Breast epithelium (tissue), 4 donors: ENCODE data around the gene PDCD1. TPM values are rescaled to one million over a fixed set of nuclear protein-coding genes. Genes with fewer than 3 reads are reported as not detected.

ENCODE experiments used
- DNase-seq, 2 donors: peaks; one replicate each; pipeline ENCODE4 v3.0.0-alpha.2; 2019; ENCODE audit warnings: low spot score in 2 of 2
- H3K27ac ChIP-seq, 2 donors: fragments of 200-600 bp; sonication (generic) in 1 of 2; one replicate each; pipeline ENCODE4 v1.5.1; 2016 to 2019; ENCODE audit warnings: mild to moderate bottlenecking in 1 of 2
- H3K27me3 ChIP-seq, 2 donors: fragments of 200-600 bp; sonication (generic) in 1 of 2; one replicate each; pipeline versions ENCODE4 v1.5.1 to v1.6.0; 2017 to 2019; ENCODE audit warnings: control low read depth in 1 of 2, mild to moderate bottlenecking in 1 of 2
- H3K36me3 ChIP-seq: fragments of 200-600 bp; one replicate; pipeline ENCODE4 v1.5.1; 2019
- H3K4me1 ChIP-seq, 2 donors: fragments of 200-600 bp; sonication (generic); one replicate each; pipeline ENCODE4 v1.5.1; 2016 to 2019; ENCODE audit warnings: control low read depth in 1 of 2
- H3K4me3 ChIP-seq, 3 donors: fragments of 200-600 bp; sonication (generic); 1 replicate in 2 of 3; 2 replicates in 1 of 3; pipeline ENCODE4 v1.5.1; 2016 to 2019; ENCODE audit warnings: mild to moderate bottlenecking in 3 of 3, moderate library complexity in 2 of 3
- H3K9me3 ChIP-seq, 2 donors: fragments of 200-600 bp; sonication (generic) in 1 of 2; one replicate each; pipeline ENCODE4 v1.5.1; 2016 to 2019; ENCODE audit warnings: control low read depth in 1 of 2
- POLR2A ChIP-seq: fragments of 450-650 bp; IDR thresholded peaks from one replicate; pipeline ENCODE4 v1.6.1; 2016; ENCODE audit warnings: antibody characterized with exemption, mild to moderate bottlenecking, moderate library complexity
- POLR2AphosphoS5 ChIP-seq, 3 donors: sonication (generic); formaldehyde crosslinking; IDR thresholded peaks; one replicate each; pipeline ENCODE4 v1.6.1; 2017; ENCODE audit warnings: antibody characterized with exemption in 3 of 3
- intact Hi-C: fragments of 100-400 bp; cut with DNase I; formaldehyde crosslinking; loops from one replicate; pipeline ENCODE4 v1.15.1; 2023; ENCODE audit warnings: low total_unique reads
- total RNA-seq, 3 donors: library from RNA; depleted of rRNA; stranded (reverse); fragments of >200 nt; gene quantifications; one replicate each; pipeline ENCODE4 v1.1.0, GENCODE V29; 2016
- TF ChIP-seq, protein P1 (sequence below), 3 donors: fragments of 450-650 bp; IDR thresholded peaks; one replicate each; pipeline ENCODE4 v1.5.1; 2016 to 2017; ENCODE audit warnings: antibody characterized with exemption in 3 of 3, mild to moderate bottlenecking in 3 of 3, moderate library complexity in 3 of 3

Gene PDCD1
- total RNA-seq, 3 donors from 2014 or later = 0.16 to 0.88 (median 0.33) TPM

DNA sequence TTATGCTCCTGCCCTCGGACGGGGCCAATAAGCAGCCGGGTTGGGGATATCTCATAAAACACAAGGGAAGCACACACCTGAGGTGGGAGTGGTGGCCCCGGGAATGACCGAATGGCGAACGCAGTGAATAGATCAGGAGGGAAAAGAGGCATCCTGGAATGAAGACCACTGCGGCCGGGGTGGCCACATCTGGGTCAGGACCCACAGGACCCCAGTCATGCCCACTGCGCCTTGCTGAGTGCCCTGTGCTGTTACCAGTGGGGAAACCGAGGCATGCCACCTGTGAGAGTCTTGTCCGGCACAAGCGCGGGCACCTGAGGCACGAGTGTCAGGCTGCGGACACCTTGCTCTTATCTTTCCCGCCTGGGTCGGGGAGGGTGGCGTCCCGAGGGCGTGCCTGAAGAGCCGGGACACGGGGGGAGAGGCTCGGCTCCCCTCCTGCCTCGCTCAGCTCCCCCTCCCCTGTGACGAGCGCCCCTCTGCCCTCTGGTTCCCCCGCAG lies 1.6 kb downstream of the PDCD1 start:
- Histone ChIP-seq H3K4me3 (no peak overlapping the region), H3K27me3 (peaks cover 0 to 3% of the 10 kb centered on the region in 2 donors), H3K9me3 (no peaks in the 10 kb centered on the region), H3K4me1 (no peaks in the 10 kb centered on the region), H3K36me3 (no peaks in the 10 kb centered on the region), H3K27ac (no peak overlapping the region)
- no peak for DNase-seq
- no peak for TF ChIP-seq POLR2A
- TF ChIP-seq POLR2AphosphoS5 (IDR thresholded peaks at IDR 0.05) = no peak
- TF ChIP-seq, protein P1, sequence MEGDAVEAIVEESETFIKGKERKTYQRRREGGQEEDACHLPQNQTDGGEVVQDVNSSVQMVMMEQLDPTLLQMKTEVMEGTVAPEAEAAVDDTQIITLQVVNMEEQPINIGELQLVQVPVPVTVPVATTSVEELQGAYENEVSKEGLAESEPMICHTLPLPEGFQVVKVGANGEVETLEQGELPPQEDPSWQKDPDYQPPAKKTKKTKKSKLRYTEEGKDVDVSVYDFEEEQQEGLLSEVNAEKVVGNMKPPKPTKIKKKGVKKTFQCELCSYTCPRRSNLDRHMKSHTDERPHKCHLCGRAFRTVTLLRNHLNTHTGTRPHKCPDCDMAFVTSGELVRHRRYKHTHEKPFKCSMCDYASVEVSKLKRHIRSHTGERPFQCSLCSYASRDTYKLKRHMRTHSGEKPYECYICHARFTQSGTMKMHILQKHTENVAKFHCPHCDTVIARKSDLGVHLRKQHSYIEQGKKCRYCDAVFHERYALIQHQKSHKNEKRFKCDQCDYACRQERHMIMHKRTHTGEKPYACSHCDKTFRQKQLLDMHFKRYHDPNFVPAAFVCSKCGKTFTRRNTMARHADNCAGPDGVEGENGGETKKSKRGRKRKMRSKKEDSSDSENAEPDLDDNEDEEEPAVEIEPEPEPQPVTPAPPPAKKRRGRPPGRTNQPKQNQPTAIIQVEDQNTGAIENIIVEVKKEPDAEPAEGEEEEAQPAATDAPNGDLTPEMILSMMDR (IDR thresholded peaks at IDR 0.05) = no peak
- intact Hi-C loops = no loop called here

DNA sequence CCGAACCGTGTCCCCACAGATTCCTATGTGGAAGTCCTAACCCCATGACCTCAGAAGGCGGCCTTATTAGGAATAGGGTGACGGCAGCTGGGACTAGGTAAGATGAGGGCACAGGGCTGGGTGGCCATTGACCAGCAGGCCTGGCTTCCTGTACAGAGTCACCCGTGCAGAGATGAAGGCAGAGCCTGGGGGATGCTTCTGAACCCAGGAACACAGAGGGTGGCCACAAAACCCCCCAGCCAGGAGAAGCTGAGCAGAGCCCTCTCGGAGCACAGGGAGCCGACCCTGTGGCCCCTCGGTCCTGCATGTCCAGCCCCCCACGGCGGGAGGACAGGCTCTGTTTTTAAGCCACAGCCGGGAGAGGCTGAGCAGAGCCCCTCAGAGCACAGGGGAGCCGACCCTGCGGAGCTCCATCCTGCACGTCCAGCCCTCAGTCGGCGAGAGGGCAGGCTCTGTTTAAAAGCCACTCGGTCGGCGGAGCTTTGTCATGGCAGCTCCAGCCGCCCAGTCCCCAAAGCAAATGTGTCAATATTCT lies 2.7 kb downstream of the PDCD1 start:
- no peak for TF ChIP-seq POLR2A
- TF ChIP-seq, protein P1 (IDR thresholded peaks at IDR 0.05) = no peak
- no peak for TF ChIP-seq POLR2AphosphoS5 (IDR thresholded peaks at IDR 0.05)
- no peaks in the 10 kb centered on the region for H3K9me3 ChIP-seq
- no peak overlapping the region for H3K27ac ChIP-seq
- H3K4me3 ChIP-seq = no peak overlapping the region
- intact Hi-C loops = no loop called here
- no peak for DNase-seq
- H3K27me3 ChIP-seq = no peaks in the 10 kb centered on the region
- H3K4me1 ChIP-seq = no peaks in the 10 kb centered on the region
- H3K36me3 ChIP-seq = no peaks in the 10 kb centered on the region

DNA sequence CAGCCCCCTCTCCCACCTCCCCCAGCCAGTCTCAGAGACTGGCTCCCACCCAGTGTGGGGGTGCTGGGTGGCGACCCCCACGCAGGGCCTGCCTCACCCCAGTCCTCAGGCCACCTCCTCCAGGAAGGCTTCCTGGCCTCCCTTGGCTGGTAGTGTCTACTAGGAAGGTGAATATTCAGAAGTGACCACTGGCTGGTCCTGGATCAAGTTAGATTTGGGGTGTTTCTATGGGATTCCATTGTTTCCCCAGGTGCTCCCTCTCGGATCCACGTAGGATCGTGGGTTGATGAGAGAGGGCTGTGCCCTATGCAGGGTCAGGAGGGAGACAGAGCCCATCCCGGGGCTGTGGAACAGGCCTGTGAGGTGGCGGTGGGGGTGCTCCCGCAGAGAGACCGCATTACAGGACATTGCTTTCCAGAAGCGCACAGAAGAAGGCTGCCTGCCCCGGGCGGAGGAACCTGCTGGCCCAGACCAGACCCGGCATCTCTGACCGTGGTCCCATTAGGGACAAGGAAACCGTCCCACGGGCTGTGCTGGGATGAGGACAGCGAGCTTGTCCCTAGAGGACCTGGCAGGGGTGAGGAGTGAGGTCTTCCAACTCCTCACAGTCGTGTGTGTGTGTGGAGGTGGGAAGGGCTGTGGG lies 3.3 kb downstream of the PDCD1 start:
- no peak for DNase-seq
- intact Hi-C loops = no loop called here

DNA sequence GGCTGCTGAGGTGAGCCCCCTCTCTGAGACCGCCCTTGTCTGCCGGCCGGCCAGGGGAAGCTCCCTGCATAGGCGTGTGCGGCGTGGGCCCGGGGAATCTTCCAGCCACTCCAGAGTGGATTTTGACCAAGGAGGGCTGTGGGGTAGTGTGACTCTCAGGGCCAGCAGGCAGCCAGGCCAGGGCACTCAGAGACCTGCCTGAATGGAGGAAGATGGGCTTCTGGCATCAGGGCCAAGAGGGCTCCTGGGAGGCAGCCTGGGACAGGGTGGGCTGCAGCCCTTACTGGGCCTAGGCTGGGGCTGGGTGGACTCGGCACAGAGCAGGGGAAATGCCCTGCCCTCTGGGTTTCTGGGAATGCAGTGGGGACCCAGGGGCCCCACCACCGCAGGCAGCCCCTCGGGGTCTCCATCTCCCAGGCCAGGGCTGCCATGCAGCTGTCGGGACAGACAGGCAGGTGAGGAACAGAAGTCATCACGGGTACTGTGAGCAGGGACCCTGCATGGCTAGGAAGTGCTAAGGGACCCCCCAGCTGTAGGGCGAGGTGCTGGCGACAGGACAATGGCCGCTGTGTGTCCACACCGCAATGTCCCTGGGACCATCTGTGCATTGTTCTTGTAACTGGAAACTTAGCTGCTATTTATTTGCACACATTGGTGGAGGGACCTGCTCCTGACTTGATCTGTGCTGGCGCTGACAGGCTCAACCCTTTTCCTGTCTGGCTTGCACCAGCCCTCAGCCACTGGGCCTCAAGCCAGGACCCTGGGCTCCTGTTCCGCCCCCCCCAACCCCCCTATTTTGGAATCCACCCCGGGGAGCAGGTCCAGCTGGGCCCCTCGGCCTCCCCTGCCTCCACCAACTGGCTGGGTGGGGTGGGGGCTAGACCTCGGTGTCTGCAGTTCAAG lies 4.1 kb downstream of the PDCD1 start:
- peak in 1 of 2 donors; percentile 43 for DNase-seq
- no peaks in the 10 kb centered on the region for H3K36me3 ChIP-seq
- H3K4me3 ChIP-seq = no peak overlapping the region
- TF ChIP-seq, protein P1 (IDR thresholded peaks at IDR 0.05) = no peak
- TF ChIP-seq POLR2A (no peak), POLR2AphosphoS5 (IDR thresholded peaks at IDR 0.05) (no peak)
- H3K27me3 ChIP-seq = peaks cover 0 to 4% of the 10 kb centered on the region in 2 donors
- no peak overlapping the region for H3K27ac ChIP-seq
- H3K4me1 ChIP-seq = no peaks in the 10 kb centered on the region
- intact Hi-C loops = loop anchor here (5.0 kb wide), 1 partner anchor 217 kb away; the partner anchor contains the start of genes ATG4B and THAP4
- no peaks in the 10 kb centered on the region for H3K9me3 ChIP-seq

More for the DNA sequence above, 3.3 kb downstream of the PDCD1 start:
- Histone ChIP-seq H3K27me3 (no peaks in the 10 kb centered on the region), H3K9me3 (no peaks in the 10 kb centered on the region), H3K27ac (no peak overlapping the region), H3K4me3 (no peak overlapping the region), H3K36me3 (no peaks in the 10 kb centered on the region), H3K4me1 (no peaks in the 10 kb centered on the region)
- TF ChIP-seq, protein P1 (IDR thresholded peaks at IDR 0.05) = no peak
- no peak for TF ChIP-seq POLR2AphosphoS5 (IDR thresholded peaks at IDR 0.05)
